ENCODE results near the gene EIF2AK2.
"Not testable (repeated sequence)": the region's sequence is repeated elsewhere in the genome, so short reads cannot be mapped to it uniquely, and the experiment has no call there.

EIF2AK2 gene

GRCh38 chr2:37156857-37157714 lies at the start of gene EIF2AK2:
TSS of gene EIF2AK2 (minus strand) at chr2:37156980. CDS start at chr2:37147806, 9,174 bp downstream.
- no peak for DNase-seq (ENCODE audit: low read depth)

- DNase-seq (ENCODE audit: low read depth), result no peak
These were observed 49.0 kb upstream of the EIF2AK2 start for GRCh38 chr2:37205689-37206341.

GRCh38 chr2:37205071-37205661 lies 48.4 kb upstream of the EIF2AK2 start:
- not testable (repeated sequence) for DNase-seq (ENCODE audit: low read depth)

- DNase-seq (ENCODE audit: low read depth), result no peak
These were observed 46.9 kb upstream of the EIF2AK2 start for GRCh38 chr2:37203708-37204107.

GRCh38 chr2:37201766-37202165 lies 45.0 kb upstream of the EIF2AK2 start:
- DNase-seq (ENCODE audit: low read depth), result no peak

- DNase-seq (ENCODE audit: low read depth), result no peak
These were observed 44.4 kb upstream of the EIF2AK2 start for GRCh38 chr2:37201208-37201607.

GRCh38 chr2:37198681-37199065 lies 41.9 kb upstream of the EIF2AK2 start:
- DNase-seq (ENCODE audit: low read depth), result no peak

GRCh38 chr2:37196320-37197195 lies 39.8 kb upstream of the EIF2AK2 start, which contains the start of gene CEBPZOS:
TSS of gene CEBPZOS (plus strand) at chr2:37196496. CDS start at chr2:37199705, 3,209 bp downstream.
- no peak for DNase-seq (ENCODE audit: low read depth)

- not testable (repeated sequence) for DNase-seq (ENCODE audit: low read depth)
These were observed 39.1 kb upstream of the EIF2AK2 start for GRCh38 chr2:37195862-37196319.

- DNase-seq (ENCODE audit: low read depth), result no peak
These were observed 35.8 kb upstream of the EIF2AK2 start for GRCh38 chr2:37192551-37192950.

- DNase-seq (ENCODE audit: low read depth), result no peak
These were observed 35.0 kb upstream of the EIF2AK2 start for GRCh38 chr2:37191747-37192146.

- no peak for DNase-seq (ENCODE audit: low read depth)
These were observed 34.5 kb upstream of the EIF2AK2 start for GRCh38 chr2:37191253-37191652.

- no peak for DNase-seq (ENCODE audit: low read depth)
These were observed 33.5 kb upstream of the EIF2AK2 start for GRCh38 chr2:37190290-37190689.

- peak; percentile 79 for DNase-seq (ENCODE audit: low read depth)
These were observed 32.8 kb upstream of the EIF2AK2 start for GRCh38 chr2:37189452-37190153.

- no peak for DNase-seq (ENCODE audit: low read depth)
These were observed 31.8 kb upstream of the EIF2AK2 start, which contains the start of gene SULT6B1 for GRCh38 chr2:37188570-37188969. TSS of gene SULT6B1 (minus strand) at chr2:37188670. CDS start at chr2:37188640, 30 bp downstream.

GRCh38 chr2:37181726-37182684 lies 25.2 kb upstream of the EIF2AK2 start:
- DNase-seq (ENCODE audit: low read depth), result peak; percentile 65

GRCh38 chr2:37180640-37181039 lies 23.9 kb upstream of the EIF2AK2 start:
- no peak for DNase-seq (ENCODE audit: low read depth)

GRCh38 chr2:37180006-37180639 lies 23.3 kb upstream of the EIF2AK2 start:
- DNase-seq (ENCODE audit: low read depth), result no peak

- no peak for DNase-seq (ENCODE audit: low read depth)
These were observed 17.0 kb upstream of the EIF2AK2 start for GRCh38 chr2:37173741-37174140.

Measured in non-pigmented ciliary epithelial cell (primary cell).